Epithelial cell of esophagus (primary cell): ENCODE data around the gene EME1.

Experiments
- DNase-seq: peaks from one replicate; pipeline ENCODE4 v3.0.0; 2010; ENCODE audit warnings: low read depth
- H3K4me3 ChIP-seq: 2 replicates; pipeline ENCODE4 v1.5.1; 2011; ENCODE audit warnings: mild to moderate bottlenecking, low read length, control low read depth
- TF ChIP-seq, protein P1 (sequence below): IDR thresholded peaks from 2 replicates; pipeline ENCODE4 v1.5.1; 2011; ENCODE audit warnings: low read depth, mild to moderate bottlenecking, low read length, control low read depth, inconsistent platforms; ENCODE audit not compliant: insufficient read depth; ENCODE audit errors: missing control alignments

Gene EME1

DNA sequence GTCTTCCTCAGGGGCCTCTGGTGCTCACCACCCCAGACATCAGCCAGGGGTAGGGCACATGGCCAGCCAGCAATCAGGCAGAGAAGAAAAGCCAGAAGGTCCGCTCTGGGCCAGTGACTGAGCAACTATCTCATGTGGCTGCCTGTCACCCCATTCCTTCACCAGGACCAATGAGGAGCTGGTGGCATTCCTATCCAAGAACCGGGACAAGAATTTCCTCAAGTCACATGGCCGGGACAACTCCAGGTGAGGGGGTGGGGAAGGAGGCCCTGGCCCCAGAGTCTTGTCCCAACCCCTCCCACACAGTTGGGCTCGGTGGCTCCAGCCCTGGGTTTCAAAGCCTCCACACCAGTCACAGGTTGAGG is 17.7 kb upstream of the EME1 start:
- H3K4me3 ChIP-seq, result no peak overlapping the region
- DNase-seq, result no peak

DNA sequence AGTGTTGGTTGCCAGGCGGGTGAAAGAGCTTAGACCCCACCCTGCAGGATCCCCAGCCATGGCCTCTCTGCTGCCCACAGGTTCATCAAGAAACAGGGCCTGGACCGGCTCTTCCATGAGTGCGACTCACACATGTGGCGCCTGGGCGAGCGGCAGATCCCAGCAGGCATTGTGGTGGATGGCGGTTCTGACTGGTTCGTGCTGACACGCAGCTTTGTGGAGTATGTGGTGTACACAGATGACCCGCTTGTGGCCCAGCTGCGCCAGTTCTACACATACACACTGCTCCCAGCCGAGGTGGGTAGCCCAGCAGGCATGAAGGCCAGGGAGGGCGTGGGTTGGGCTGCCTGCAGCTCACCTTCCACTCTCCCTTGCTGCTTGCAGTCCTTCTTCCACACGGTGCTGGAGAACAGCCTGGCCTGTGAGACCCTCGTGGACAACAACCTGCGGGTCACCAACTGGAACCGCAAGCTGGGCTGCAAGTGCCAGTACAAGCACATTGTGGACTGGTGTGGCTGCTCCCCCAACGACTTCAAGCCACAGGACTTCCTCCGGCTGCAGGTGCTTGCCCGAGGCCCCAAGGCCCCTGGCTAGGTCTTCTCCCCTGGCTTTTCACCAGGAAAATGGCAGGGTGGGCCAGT is 17.2 kb upstream of the EME1 start:
- TF ChIP-seq, protein P1, sequence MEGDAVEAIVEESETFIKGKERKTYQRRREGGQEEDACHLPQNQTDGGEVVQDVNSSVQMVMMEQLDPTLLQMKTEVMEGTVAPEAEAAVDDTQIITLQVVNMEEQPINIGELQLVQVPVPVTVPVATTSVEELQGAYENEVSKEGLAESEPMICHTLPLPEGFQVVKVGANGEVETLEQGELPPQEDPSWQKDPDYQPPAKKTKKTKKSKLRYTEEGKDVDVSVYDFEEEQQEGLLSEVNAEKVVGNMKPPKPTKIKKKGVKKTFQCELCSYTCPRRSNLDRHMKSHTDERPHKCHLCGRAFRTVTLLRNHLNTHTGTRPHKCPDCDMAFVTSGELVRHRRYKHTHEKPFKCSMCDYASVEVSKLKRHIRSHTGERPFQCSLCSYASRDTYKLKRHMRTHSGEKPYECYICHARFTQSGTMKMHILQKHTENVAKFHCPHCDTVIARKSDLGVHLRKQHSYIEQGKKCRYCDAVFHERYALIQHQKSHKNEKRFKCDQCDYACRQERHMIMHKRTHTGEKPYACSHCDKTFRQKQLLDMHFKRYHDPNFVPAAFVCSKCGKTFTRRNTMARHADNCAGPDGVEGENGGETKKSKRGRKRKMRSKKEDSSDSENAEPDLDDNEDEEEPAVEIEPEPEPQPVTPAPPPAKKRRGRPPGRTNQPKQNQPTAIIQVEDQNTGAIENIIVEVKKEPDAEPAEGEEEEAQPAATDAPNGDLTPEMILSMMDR, result no peak
- no peak overlapping the region for H3K4me3 ChIP-seq
- peak; percentile 38 for DNase-seq

More for the DNA sequence above, 17.7 kb upstream of the EME1 start:
- TF ChIP-seq, protein P1, result no peak

DNA sequence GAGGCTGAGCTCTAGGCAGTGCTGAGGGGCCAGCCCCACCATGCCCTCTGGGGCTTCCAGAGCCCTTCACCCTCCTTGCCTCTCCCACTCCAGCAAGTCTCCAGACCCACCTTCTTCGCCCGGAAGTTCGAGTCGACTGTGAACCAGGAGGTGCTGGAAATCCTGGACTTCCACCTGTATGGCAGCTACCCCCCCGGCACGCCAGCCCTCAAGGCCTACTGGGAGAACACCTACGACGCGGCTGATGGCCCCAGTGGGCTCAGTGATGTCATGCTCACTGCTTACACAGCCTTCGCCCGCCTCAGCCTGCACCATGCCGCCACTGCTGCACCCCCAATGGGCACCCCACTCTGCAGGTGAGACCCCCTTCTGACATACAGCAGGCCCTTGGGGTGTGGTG is 16.6 kb upstream of the EME1 start:
- H3K4me3 ChIP-seq, result no peak overlapping the region
- TF ChIP-seq, protein P1, result no peak
- DNase-seq, result no peak

DNA sequence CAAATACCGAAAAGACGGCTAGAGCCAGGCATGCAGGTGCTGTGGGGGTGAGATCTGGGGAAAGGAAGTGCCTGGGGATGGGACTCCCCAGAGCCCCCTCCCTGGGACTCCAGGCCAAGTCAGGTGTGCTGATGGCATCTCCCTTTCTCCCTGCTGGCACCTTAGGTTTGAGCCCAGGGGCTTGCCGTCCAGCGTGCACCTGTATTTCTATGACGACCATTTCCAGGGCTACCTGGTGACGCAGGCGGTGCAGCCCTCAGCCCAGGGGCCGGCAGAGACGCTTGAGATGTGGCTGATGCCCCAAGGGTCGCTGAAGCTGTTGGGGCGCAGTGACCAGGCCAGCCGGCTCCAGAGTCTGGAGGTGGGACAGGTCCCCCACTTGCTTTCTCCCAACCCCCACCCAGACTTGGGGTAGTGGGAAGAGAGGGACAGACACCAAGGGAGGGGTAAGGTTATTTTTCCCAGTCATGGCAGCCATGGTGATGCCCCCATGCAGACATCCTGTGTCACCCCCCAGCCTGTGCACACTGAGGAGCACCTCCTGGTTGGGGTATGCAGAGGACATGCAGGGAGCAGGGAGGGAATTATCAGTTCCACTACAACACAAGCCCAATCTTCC is 16.0 kb upstream of the EME1 start:
- DNase-seq, result no peak
- no peak overlapping the region for H3K4me3 ChIP-seq
- TF ChIP-seq, protein P1, result no peak

DNA sequence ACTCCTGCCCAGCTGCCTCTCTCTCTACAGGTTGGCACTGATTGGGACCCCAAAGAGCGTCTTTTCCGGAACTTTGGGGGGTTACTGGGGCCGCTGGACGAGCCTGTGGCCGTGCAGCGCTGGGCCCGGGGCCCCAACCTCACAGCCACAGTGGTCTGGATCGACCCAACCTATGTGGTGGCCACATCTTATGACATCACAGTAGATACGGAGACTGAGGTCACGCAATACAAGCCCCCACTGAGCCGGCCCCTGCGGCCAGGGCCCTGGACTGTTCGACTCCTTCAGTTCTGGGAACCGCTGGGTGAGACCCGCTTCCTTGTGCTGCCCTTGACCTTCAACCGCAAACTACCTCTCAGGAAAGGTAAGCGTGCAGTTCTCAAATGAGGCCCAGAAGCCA is 14.9 kb upstream of the EME1 start:
- TF ChIP-seq, protein P1, result no peak
- no peak for DNase-seq
- no peak overlapping the region for H3K4me3 ChIP-seq

DNA sequence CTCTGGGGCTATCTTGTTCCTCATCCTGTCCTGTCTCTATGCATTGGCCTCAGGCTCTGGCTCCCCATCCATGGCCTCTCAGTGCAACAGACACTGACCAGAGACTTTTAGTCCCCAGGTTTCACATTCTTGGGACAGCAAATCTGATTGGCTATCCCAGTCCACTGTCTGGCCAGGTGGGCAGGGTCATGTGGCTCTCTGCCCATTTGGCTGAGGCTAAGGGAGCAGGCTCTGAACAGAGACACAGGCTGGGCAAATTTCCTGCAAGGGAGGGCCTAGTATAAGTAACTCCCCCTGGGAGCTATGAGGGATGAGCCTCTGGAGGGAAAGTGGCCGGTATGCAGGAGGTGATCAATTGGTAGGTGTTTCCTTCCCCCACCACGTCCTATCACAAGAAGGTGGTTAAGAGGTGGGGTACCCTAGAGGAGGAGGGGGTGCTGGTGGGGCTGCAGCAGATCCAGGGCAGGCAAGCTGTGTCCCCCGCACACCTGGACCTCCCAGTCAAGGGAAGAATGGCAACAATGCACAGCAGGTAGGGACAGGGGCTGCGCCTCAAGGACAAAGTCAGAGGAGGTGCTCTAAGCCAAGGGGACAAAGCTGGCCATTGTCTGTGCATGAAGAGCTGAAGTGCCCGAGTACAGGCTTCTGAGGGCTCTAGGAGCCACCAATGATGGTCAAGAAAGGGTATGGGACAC is 13.9 kb upstream of the EME1 start:
- TF ChIP-seq, protein P1, result no peak
- H3K4me3 ChIP-seq, result no peak overlapping the region
- no peak for DNase-seq
